Stimulated activated CD4-positive, alpha-beta T cell treated with anti-CD3 and anti-CD28 coated beads, Interleukin-15, amount 100 ng/mL, for 24 hours (primary cell): ENCODE measurements around the gene MPV17L2.

Source experiments
- DNase-seq: peaks from one replicate; pipeline ENCODE4 v3.0.0-alpha.2; 2020

MPV17L2 gene

DNA sequence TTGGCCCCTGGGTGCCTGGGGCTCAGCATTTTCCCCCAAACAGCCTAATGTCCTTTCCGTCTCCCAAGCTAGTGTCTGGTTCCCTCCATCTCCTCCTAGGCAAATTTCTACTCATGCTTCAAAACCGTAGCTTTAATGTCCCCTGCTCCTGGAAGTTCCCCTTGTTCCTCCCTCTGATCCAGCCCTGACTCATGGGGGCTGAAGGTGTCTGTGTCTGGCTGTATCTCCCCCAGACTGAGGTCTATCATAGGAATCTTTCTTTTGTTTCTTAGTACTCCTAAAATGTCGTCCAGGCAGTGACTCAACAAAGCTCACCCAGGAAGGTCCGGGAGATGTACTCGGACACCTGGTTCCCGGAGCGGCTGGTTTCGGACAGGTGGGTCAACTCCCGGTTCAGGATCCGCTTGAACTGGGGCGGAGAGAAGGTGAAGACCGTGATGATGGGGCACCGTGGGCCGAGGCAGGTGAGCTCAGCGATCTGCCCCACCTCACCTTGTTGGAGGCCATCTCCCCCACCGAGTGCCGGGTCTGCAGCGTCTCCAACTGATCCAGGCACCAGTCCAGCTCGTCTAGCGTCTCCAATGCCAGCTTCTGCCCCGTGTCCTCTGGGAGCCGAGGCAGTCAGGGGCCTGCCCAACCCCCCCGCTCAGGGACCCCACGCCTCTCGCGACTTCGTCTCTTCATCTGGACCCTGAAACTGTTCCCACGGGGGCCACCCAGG is 27.1 kb downstream of the MPV17L2 start:
- DNase-seq, result no peak

- no peak for DNase-seq
These were observed 27.7 kb downstream of the MPV17L2 start for GRCh38 chr19:18220632-18221275.

GRCh38 chr19:18221815-18222725 is 29.1 kb downstream of the MPV17L2 start:
- DNase-seq, result no peak

GRCh38 chr19:18223860-18224524 is 31.0 kb downstream of the MPV17L2 start:
- peak; percentile 51 for DNase-seq

DNA sequence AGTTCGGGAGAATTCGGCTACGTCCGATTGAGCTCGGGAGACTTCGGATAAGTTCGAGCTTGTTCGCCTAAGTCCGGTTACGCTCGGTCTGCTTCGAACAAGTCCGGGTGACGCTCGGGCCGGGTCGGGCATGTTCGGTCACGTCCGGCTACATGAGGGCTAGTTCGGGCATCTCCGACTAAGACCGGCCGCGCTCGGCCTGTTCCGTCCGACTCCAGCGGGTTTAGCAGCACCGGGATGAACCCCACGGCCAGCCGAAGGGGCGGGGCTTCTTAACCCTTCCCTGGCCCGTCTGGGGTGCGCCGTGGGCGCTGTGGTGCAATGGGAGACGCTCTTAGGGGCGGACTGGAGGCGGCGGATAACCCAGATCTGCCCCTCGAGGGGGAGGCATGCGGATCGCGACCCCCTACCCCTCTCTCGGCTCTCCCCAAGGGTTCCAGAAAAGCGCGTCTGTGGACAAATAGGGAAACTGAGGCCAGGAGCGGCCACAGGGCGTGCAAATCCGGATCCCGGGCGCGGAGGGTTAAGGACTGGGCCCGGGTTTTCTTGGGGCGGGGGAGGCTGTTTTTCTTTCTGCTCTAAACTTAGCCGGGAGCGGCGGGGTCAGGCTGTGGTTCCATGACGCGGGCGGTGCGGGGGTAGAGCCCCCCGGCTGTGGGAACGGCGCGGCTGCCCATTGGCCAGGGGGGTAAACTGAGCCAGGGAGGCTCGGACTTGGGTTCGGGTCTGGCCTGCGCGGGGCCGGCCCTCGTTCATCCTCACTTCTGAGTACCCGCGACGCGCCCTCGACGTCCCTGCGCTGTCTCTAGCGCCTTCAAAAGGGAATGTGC is 31.7 kb downstream of the MPV17L2 start:
- DNase-seq, result peak; percentile 98

DNA sequence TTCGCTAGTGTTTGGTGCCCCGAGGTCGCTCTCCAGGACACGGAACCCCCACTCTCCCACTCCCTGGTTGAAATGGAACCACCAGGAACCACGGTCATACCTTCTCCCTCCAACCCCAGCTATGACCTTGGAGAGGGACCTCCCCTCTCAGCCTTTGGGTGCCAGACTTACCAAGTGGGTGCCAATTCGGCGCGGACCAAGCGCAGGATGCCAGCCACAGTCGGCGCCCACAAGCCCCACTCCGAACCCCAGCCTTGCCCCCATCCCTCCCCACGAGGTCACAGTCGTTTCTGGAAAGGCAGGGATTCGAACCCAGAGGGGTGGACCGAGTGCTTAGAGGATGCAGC is 32.3 kb downstream of the MPV17L2 start:
- DNase-seq, result no peak

GRCh38 chr19:18225702-18226468 is 32.9 kb downstream of the MPV17L2 start, which contains the start of gene PDE4C:
Gene PDE4C, minus strand, starts transcription at chr19:18226438. Its CDS starts 23 bp downstream, at chr19:18226415.
- no peak for DNase-seq

DNA sequence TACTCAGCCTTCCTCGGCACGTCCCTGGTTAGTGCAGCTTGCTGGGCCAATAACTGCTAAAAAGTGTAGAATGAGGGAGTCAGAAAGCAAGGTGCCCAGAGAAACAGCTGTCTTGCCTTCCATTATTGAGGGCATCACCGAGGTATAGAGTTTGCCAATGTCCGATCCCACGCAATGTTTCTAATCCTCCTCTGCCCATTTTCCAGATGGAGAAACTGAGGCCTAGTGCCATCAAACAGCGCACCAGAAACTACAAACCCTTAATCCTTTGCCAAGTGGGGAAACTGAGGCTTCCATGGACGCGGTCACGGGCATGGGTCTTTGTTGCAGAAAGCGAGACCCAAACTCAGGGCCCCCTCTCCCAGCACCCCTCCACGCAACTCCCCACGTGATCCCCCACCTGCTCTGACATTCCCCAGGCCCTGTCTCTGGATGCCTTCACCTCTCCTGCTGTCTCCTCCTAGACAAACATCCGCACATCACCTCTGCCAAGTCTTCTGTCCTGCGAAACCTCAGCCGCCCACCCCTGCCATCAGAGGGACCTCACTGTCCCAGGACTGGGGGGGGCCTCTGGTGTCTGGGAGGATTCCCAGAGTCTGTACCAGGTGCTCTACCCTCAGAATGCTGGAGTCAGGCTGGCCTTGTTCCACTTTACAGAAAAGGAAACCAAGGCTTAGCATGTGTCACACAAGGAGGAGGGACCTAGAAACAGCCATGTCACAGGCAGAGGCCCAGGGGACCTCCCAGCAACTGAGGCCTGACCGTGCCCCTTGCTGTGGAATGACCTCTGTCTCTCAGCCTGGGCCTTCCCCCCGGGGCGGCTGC is 34.1 kb downstream of the MPV17L2 start:
- DNase-seq, result no peak

DNA sequence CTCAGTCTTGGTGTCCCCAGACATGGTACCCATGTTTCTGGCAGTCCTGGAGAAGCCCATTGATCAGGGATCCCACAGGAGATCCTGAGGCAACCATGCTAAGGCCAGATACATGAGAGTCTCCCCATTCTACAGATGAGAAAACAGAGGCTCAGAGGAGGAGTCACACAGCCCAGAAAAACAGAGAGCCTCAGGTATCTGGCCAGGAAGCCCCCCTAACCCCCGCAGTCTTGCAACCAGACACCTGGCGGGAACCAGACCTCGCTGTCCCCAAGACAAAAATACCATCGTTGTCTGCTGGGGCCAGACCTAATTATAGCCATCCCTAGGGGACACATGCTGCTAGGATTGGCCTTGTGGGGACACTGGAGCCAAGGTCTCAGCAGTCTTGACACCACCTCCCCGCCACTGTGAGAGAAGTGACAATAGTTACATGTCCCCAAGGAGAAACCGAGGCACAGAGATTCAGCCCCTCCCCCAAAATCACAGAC is 34.8 kb downstream of the MPV17L2 start:
- no peak for DNase-seq

GRCh38 chr19:18229474-18229873 is 36.5 kb downstream of the MPV17L2 start:
- no peak for DNase-seq

- no peak for DNase-seq
These were observed 36.9 kb downstream of the MPV17L2 start for GRCh38 chr19:18229915-18230314.

- peak; percentile 14 for DNase-seq
These were observed 38.1 kb downstream of the MPV17L2 start for GRCh38 chr19:18230941-18231734.

GRCh38 chr19:18231775-18232174 is 38.8 kb downstream of the MPV17L2 start:
- DNase-seq, result no peak

GRCh38 chr19:18232540-18233223 is 39.7 kb downstream of the MPV17L2 start:
- DNase-seq, result peak; percentile 22

GRCh38 chr19:18233224-18233825 is 40.3 kb downstream of the MPV17L2 start:
- peak; percentile 55 for DNase-seq

- DNase-seq, result no peak
These were observed 41.2 kb downstream of the MPV17L2 start for GRCh38 chr19:18234194-18234593.

- DNase-seq, result no peak
These were observed 46.3 kb downstream of the MPV17L2 start for GRCh38 chr19:18239303-18239702.

GRCh38 chr19:18245297-18245696 is 52.3 kb downstream of the MPV17L2 start:
- DNase-seq, result no peak
